ENCODE measurements around the gene DNAJB13. TPM values are rescaled to one million over a fixed set of nuclear protein-coding genes. Genes with fewer than 3 reads are reported as not detected.
A peak's percentile ranks its signal among the peaks of the same experiment; 100 is the strongest.

The DNAJB13 gene
- total and polyA plus RNA-seq, 2 of the 13 experiments (the other 11 are each of a cell fraction or from before 2014, with no cell fraction given) = 2.3 TPM; not detected in 1

- peak; percentile 78 for TF ChIP-seq HNF4A (CRISPR knock-in tag; IDR thresholded peaks at IDR 0.05)
- no peak for TF ChIP-seq NFKB2 (CRISPR knock-in tag; IDR thresholded peaks at IDR 0.05; ENCODE audit: borderline replicate concordance)
- TF ChIP-seq ELF1 (CRISPR knock-in tag; IDR thresholded peaks at IDR 0.05) = no peak
- no peak for TF ChIP-seq NR2C2 (CRISPR knock-in tag; IDR thresholded peaks at IDR 0.05; ENCODE audit: borderline replicate concordance)
Observed at GRCh38 chr11:74006743-74007304, 56.0 kb downstream of the DNAJB13 start (continued).

GRCh38 chr11:74007691-74008372, 57.0 kb downstream of the DNAJB13 start:
- Histone ChIP-seq H3K9ac (ENCODE audit: insufficient read depth, low read depth, low read length) (no peak overlapping the region), H3K4me2 (ENCODE audit: low read depth, low read length) (no peak overlapping the region), H3K9me3 (ENCODE audit: low read length) (no peaks in the 10 kb centered on the region), H3K4me3 (replicated peaks in 1 of 3; ENCODE audit: insufficient read depth in 1 of 3, low read depth in 2 of 3, low read length in 3 of 3) (no peak overlapping the region), H4K20me1 (ENCODE audit: insufficient read depth, low read length) (no peaks in the 10 kb centered on the region), H2AFZ (ENCODE audit: low read length) (no peak overlapping the region), H3K27ac (ENCODE audit: extremely low read length, insufficient read depth, low read length) (no peak overlapping the region), H3K36me3 (replicated peaks in 1 of 2; ENCODE audit: control insufficient read depth in 1 of 2, insufficient read depth in 2 of 2, low read length in 2 of 2) (no peaks in the 10 kb centered on the region), H3K27me3 (ENCODE audit: control insufficient read depth in 1 of 2, insufficient read depth in 2 of 2, low read length in 2 of 2) (no peaks in the 10 kb centered on the region), H3K79me2 (ENCODE audit: insufficient read depth, low read length) (no peaks in the 10 kb centered on the region), H3K4me1 (ENCODE audit: insufficient read depth, low read length) (peaks cover 33% of the 10 kb centered on the region)
- intact Hi-C loops (cut with micrococcal nuclease; ENCODE audit: unreplicated experiment) (no loop called here), in situ Hi-C loops (cut with HindIII; ENCODE audit: extremely low pct_ligation_motif_present, low pct_unique_long_range_greater_than_20kb) (no loop called here)
- DNase-seq (ENCODE audit: low spot score) = no peak
- ChIA-PET POLR2A (interaction anchor here (1.0 kb wide), 1 partner anchor 11 kb away, joined by 3 read pairs; no protein-coding TSS in a partner anchor), CTCF (ENCODE audit: low intra/inter-chr PET ratio, low total read pairs) (no interaction called here)
- no peak for FAIRE-seq
- ATAC-seq = no peak
- BruUV-seq (replicated peaks) = no TSS peak
- 87% methylated on average over 5 of the region's 6 CpGs for WGBS (ENCODE audit: low lambda C conversion rate)
- TF ChIP-seq SP4 (CRISPR knock-in tag; IDR thresholded peaks at IDR 0.05) (no peak), MTERF4 (CRISPR knock-in tag; IDR thresholded peaks at IDR 0.05) (no peak), ZNF598 (CRISPR knock-in tag; IDR thresholded peaks at IDR 0.05; ENCODE audit: borderline replicate concordance) (no peak), SIX1 (CRISPR knock-in tag; IDR thresholded peaks at IDR 0.05; ENCODE audit: borderline replicate concordance) (no peak), NR2F1 (CRISPR knock-in tag; IDR thresholded peaks at IDR 0.05) (no peak), ZNF703 (CRISPR knock-in tag; IDR thresholded peaks at IDR 0.05; ENCODE audit: borderline replicate concordance) (no peak), HIVEP1 (CRISPR knock-in tag; IDR thresholded peaks at IDR 0.05) (no peak), ZMYM4 (CRISPR knock-in tag; IDR thresholded peaks at IDR 0.05) (no peak), NCOA5 (CRISPR knock-in tag; IDR thresholded peaks at IDR 0.05) (no peak), ZC3H4 (CRISPR knock-in tag; IDR thresholded peaks at IDR 0.05; ENCODE audit: borderline replicate concordance) (no peak), DMAP1 (CRISPR knock-in tag; IDR thresholded peaks at IDR 0.05) (no peak), TCF7L2 (IDR thresholded peaks at IDR 0.05; ENCODE audit: low read depth, low read length) (no peak), REST (IDR thresholded peaks at IDR 0.05; ENCODE audit: borderline replicate concordance in 1 of 2, low read depth in 1 of 2, low read length in 2 of 2) (no peak), SMAD3 (CRISPR knock-in tag; IDR thresholded peaks at IDR 0.05) (no peak), SAP130 (CRISPR knock-in tag; IDR thresholded peaks at IDR 0.05; ENCODE audit: low read depth) (no peak), ZNF543 (CRISPR knock-in tag; IDR thresholded peaks at IDR 0.05) (no peak), ZBTB42 (CRISPR knock-in tag; IDR thresholded peaks at IDR 0.05) (no peak)

Data from HepG2 (cell line).